Activated T-cell treated with anti-CD3 and anti-CD28 coated beads for 4 hours (primary cell): ENCODE data around the gene KCNQ2.

Source experiments
- DNase-seq: peaks from one replicate; pipeline ENCODE4 v3.0.0-alpha.2; 2020

Gene KCNQ2

DNA sequence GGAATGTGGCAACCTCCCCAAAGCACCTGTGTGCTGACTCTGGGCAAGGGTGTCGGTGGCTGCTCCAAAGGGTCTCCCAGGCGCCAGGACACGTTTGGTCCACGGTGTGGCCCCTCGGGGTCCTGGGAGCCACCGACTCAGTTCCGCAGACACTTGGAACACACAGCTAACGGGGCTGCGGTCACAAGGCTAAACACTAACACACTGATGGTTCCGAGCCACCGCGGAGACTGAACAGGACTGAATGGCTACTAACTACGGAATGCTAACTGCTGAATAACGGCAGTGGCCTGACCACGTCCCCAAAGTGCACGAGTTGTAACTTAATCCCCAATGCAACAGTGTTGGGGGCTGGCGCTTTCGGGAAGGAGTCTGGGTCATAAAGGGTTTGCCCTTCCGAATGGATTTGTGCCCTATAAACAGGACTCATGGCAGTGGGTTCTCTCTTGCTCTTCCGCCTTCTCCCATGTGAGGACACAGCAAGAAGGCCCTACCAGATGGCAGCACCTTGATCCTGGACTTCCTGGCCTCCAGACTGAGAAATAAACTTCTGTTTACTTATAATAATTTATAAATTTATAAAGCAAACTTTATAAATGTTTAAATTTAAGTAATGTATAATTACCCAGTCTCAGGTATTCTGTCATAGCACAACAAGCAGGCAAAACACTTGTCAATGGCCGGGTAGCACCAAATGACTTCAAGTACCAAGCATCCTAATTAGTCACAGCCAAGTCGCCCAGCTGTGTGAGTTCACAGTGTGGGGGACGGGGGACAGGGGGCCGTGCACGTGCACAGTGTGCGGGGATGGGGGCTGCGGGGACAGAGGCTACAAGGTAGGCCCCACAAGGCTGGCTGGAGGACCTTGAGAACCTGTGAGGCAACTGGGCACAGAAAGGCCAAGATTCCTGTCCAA, 28.7 kb upstream of the KCNQ2 start:
- DNase-seq = no peak

DNA sequence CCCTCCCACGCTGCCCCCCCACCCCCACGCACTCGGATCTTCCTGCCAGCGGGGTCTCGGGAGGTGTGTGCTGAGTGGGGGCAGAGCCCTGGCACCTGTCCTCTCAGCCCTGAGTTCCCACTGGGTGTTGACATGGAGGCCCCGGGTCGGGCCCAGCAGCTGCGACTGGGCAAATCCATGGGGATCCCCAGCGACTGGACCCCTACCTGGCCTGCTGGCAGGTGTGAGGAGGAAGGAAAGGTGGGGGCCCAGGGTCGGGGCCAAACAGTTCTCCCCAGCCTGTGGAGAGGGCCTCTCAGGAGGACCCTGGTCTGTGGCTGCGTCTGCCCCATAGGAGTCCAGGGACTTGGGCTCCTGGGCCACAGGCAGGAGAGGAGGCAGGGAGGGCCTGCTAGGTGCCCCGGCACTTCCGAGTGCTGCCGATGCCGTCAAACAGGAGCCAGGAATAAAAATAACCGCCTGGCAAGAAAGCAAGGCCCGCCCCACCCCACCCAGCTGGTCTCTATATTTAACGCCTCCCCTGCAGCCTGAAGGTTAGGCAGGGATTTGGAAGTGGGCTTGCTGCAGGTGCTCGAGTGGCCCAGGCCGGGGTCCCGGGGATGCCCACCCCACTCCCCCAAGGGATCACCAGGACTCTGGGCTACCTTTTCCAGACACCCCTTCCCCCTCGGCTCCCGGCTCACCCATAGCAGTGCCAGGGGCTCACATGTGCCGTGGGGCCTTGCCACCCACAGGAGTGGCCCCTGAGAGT, 27.9 kb upstream of the KCNQ2 start:
- no peak for DNase-seq

DNA sequence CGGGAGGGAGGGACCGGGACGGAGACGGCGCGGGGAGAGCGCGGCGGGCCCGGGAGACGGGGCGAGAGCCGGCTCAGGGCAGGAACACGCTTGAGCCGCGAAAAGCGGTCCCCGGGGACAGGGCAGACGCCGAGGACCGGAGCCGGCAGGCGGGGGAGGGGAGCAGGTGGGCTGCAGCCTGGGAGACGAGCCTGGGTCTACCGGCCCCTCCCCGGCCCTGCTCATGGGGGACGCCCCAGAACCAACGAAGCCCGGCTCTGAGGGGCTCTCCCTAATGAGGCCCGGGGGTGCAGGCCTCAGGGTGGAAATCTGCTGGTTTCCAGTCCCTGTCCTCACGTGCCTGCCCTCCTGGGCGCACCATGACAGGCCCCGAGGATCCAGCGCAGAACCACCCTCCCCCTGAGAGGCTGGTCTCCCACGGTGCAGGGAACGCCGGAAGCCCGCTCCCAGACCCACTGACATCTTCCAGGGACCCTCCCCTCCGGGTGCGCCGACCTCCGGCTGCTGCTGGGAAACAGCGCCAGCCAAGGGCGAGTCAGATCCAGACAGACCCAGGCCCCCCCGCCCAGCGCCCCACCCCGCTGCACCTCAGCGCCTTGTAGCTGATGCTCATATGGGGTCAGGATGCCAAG, 27.0 kb upstream of the KCNQ2 start:
- DNase-seq = no peak

DNA sequence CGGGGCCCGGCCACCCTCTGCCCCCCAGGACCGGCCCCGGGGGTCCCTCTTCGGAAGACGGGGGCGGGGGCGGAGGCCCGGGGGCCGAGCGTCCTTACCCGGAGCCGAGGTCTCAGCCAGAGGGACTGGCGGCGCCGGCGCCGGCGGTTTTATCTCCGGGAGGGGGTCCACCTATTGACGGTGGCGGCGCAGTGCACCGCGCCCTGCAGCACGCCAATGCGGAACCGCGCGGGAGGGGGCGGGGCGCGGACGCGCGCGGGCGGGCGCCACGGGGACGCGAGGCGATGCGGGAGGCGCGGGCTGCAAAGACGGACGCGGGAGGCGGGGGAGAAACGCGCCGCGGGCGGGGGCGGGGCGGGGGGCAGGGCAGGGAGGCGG, 26.5 kb upstream of the KCNQ2 start, which contains the start of gene EEF1A2:
Gene EEF1A2 (minus strand): TSS at position 124 of the 378 bp plus-strand sequence. CDS start 1,320 bp downstream, outside the sequence.
- peak; percentile 19 for DNase-seq

DNA sequence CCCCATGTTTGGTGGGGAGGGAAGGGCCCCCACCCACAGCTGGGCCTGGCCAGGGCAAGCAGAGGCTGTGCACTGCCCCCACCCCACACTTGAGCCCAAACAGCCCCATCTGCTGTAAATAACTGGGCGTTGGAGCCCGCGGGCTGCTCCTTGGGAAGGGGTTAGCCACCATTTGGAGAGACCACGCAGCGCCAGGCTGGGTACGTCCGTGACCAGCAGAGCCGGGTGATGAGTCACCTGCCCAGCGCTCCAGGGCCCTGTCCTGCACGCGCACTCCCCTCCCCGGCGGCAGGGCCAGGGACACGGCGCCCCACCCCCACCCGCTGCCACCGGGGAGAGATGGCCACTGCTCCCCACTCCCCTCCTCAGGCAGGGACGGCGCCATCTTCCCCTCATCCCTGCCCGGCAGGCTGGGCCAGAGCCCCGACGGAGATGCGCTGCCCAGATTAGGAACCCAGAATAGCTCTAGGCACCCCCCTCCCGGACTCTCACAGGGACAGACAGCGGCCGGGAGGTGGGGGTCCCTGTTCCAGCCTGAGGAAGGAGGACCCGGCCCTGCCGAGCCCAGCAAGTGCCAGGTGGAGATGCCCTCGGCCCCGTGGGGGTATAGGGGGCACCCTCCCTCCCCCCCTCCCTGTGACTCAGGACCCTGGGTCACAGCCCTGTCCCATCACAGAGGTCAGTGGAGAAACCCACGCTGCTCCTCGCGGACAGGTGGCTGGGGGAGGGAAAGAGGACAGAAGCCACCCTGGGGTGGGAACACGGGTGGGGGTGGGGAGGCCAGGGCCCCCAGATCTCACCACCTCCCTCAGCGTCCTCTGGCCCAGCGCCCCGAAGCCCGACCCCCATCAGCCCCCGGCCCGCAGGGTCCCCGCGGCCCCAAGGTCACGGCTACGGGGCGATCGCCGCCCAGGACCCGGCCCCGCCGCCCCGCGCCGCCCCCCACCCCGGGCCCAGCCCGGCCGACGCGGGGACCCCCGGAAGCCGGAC, 25.8 kb upstream of the KCNQ2 start:
- DNase-seq = no peak

DNA sequence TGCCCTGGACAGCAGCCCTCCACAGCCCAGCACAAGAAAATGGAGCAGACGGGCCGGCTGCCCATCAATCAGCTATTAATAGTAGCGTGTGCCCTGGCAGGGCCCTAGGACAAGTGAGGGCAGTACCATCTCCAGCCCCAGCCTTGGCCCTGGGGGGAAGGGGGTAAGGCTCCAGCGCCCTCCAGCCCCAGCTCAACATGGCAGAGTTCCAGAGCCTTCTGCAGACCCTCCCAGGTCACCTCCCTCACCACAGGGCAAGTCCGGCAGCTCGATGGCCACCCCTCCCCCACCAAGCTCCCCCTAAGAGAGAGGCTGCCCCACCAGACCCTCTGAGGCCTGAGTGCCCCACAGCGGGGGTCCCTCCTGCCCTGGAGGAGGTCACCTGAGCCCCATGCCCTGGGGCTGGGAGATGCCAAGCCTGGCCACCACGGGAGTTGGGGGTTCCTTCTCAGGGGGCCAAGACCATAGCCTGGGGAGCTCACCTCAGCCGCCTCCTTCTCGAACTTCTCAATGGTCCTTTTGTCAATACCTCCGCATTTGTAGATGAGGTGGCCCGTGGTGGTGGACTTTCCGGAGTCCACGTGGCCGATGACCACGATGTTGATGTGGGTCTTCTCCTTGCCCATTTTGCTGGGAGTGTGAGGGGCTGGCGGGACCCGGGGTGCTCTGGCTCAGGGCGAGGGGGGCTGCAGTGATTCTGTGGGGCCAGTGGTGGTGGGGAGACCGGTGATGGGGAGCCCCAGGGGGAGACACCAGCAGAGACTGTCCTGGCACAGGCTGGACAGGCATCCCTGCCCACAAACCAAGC, 24.9 kb upstream of the KCNQ2 start:
- DNase-seq = no peak

DNA sequence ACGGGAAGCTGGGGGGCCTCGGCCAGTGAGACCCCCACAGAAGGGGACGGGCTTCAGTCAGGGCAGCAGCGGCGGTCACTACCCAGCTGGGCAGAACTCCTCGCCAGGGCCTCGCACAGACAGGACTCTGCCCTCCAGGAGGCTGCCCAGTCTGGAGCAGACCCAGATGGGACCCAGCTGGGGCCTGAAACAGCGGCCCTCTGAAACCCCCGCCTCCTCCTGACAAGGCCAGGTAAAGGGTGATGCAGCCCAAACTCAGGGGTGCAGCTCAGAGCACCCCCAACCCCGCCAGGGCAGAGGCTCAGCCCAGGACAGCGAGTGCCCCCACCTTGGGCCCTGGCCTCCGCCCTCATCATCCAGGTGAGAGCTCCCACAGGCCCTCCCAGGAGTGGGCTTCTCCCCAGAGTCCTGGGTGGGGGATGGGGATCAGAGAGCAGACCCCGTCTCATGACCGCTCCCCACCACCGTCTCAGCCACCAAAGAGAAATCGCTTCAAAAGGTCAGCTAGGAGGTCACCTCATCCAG, 24.2 kb upstream of the KCNQ2 start:
- no peak for DNase-seq

DNA sequence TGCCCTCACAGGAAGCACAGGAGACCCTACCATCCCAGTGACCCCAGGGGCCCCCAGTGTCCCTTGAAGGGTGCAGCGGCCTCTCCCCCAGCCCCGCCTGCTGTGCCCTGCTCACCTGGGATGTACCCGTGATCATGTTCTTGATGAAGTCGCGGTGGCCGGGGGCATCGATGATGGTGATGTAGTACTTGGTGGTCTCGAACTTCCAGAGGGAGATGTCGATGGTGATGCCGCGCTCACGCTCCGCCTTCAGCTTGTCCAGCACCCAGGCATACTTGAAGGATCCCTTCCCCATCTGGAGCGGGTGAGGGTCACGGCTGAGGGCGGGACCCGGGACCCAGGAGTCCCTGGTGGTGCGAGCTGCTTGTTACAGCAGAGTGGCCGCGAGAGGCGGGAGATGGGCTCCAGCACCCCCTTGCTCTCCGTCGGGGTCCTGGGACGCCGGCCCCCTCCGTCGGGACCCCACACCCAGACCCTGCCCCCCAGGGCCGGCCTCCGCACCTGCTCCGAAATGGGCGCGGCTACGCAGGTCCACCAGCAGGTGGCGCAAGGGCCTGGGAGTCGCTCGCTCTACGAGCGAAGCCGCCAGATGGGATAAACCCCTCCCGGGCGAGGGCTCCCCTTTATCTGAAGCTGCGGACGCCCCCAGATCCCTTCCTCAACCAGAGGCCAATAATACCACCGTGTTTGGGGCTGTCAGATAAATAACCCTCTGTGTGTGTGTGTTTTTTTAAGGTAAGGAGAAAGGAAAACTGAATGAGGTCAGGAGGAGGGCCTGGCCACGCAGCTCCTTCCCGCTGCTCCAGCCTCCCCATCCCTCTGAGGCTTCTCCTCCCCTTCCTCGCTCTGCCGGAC, 23.5 kb upstream of the KCNQ2 start:
- peak; percentile 71 for DNase-seq

DNA sequence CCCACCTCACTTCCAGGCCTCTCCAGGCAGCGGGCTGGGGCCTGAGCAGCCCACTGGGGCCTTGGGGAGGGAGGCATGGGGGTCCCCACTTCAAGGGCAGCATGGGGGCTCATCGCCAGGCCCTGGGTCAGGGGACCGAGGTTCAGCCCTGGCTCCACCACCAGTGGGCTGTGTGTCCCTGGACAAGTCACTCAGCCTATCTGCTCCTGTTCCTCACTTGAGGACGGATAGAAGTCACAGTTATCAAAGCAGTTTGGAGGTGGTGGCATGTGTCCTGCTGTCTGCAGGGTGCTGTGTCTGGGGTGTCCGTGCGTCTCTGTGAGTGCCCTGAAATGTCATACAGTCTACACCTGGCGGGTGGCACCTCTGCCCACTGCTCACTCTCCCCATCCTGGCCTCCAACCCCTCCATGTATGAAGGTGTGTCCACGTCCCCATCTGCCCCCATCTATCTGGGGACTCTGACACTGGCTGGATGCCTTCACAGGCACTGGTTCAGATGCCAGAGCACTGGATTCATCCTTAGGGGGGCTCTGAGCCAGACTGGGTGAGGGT, 22.8 kb upstream of the KCNQ2 start:
- no peak for DNase-seq

DNA sequence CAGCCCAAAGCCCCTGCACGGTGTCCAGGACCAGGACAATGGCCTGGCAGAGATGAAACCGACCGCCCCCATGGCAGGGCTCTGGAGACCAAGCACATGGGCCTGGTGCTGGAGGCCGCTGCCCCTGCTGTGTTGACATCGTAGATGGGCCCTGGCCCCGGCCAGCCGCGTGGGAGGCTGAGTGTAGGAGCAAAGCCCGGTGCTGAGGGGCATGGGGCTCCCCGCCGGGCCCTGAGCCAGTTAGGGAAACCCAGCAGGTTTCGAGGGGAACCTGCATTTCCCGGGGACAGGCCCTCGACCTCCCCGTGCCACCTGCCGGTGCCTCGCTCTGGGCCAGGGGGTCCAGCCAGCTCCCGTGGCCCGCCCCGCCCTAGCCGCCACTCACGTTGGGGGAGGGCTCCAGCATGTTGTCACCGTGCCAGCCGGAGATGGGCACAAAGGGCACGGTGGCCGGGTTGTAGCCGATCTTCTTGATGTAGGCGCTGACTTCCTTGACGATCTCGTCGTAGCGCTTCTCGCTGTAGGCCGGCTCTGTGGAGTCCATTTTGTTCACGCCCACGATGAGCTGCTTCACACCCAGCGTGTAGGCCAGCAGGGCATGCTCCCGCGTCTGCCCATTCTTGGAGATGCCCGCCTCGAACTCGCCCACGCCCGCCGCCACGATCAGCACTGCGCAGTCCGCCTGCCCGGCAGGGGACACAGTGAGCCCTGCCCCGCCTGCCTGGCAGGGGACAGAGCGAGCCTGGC, 22.1 kb upstream of the KCNQ2 start:
- DNase-seq = no peak

DNA sequence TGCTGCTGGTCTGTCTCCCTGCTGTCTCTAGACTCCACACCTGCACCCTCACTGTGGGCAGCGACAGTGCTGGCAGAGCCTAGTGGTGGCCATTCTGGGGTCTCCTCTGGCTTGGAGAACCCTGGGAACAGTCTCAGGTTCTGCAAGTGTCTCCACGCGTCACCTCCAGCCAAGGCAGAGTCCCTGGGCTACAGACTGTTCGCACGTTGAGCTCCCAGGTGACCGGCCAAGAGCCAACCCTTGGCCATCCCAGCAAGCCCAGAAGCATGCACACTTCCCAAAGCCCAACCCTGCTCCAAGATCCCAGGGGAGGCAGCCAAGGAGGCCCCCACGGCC, 21.6 kb upstream of the KCNQ2 start:
- DNase-seq = no peak

DNA sequence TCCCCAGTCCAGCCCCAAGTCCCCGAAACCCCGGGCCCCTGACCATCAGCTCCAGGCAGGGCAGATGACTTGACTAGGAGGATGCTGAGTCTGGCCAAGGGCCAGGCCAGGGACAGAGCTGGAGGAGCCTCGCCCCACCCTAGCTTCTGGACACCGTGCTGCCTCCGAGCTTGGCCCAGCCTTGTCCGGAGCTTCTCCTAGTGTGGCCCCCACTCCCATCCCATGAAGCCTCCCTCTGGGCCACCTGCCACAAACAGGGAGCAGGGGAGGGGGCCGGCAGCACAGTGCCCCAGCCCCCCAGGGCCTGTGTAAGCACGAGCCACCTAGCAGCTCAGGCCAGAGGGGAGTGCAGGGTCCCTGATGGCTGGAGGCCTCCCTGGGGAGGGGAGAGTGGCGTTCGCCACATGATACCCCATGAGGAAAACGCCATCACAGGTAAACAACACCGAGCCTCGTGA, 21.1 kb upstream of the KCNQ2 start:
- no peak for DNase-seq

DNA sequence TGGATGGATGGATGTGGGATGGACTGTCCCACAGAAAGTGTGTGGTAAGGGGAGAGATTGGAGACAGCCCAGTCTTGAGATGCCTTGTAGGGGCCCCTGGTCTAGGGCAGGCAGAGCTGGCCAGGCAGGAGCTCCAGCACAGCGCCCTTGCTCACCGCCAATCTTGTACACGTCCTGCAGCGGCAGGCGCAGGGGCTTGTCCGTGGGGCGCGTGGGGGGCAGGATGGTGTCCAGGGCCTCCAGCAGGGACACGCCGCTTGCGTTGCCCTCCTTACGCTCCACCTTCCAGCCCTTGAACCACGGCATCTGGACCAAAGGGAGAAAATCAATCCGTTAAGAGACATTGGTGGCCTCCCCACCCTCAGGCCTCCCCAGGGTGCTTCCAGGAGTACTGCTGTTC, 20.5 kb upstream of the KCNQ2 start:
- no peak for DNase-seq

DNA sequence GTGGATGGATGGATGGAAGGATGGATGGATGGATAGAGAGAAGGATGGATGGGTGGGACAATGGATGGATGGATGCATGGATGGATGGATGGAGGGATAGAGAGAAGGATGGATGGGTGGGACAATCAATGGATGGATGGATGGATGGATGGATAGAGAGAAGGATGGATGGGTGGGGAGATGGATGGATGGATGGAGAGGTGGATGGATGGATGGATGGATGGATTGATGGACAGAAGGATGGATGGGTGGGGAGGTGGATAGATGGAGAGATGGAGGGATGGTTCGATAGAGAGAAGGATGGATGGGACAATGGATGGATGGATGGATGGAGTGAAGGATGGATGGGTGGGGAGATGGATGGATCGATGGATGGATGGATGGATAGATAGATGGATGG, 20.1 kb upstream of the KCNQ2 start:
- DNase-seq = no peak

DNA sequence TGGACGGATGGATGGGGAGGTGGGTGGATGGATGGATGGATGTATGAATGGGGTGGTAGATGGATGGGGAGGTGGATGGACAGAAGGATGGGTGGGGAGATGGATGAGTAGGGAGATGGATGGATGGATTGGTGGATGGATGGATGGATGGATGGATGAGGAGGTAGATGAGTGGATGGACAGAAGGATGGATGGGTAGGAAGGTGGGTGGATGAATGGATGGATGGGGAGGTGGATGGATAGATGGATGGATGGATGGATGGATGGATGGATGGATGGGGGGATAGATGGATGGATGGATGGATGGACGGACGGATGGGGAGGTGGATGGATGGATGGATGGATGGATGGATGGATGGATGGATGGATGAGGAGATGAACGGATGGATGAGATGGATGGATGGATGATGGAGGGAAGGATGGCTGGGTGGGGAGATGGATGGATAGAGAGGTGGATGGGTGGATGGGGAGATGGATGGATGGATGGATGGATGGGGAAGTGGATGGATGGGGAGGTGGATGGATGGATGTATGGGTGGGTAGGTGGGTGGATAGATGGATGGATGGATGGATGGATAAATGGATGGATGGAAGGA, 19.3 kb upstream of the KCNQ2 start:
- no peak for DNase-seq

DNA sequence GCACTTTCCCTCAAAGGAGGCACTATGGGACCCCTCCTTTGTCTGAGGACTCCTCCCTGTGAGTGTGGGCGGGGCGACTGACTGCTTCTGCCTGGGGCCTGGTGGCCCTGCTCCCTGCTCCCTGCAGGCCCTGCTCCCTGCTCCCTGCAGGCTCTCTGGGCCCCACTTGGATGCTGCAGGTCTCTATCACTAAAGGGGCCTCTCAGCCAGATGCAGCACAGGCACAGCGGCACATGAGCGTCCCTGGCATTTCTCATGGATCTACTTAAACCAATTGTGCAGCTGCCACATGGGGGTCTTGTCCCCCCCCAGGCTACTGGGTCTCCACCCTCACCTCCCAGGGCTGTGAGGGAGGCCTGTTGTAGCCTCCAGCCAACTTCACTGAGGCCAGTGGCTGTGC, 18.6 kb upstream of the KCNQ2 start:
- DNase-seq = no peak

DNA sequence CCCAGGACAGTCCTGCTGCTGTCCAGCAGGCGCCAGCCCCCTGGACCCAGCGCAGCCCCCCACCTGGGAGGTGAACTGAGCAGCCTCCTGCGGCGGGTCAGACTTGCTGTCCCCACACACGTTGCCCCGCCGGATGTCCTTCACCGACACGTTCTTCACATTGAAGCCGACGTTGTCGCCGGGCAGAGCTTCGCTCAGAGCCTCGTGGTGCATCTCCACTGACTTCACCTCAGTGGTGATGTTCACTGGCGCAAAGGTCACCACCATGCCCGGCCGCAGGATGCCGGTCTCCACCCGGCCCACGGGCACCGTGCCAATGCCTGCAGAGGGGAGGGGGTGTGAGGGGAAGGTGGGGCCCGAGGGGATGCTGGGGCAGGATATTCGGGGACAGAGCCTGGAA, 18.0 kb upstream of the KCNQ2 start:
- DNase-seq = no peak

DNA sequence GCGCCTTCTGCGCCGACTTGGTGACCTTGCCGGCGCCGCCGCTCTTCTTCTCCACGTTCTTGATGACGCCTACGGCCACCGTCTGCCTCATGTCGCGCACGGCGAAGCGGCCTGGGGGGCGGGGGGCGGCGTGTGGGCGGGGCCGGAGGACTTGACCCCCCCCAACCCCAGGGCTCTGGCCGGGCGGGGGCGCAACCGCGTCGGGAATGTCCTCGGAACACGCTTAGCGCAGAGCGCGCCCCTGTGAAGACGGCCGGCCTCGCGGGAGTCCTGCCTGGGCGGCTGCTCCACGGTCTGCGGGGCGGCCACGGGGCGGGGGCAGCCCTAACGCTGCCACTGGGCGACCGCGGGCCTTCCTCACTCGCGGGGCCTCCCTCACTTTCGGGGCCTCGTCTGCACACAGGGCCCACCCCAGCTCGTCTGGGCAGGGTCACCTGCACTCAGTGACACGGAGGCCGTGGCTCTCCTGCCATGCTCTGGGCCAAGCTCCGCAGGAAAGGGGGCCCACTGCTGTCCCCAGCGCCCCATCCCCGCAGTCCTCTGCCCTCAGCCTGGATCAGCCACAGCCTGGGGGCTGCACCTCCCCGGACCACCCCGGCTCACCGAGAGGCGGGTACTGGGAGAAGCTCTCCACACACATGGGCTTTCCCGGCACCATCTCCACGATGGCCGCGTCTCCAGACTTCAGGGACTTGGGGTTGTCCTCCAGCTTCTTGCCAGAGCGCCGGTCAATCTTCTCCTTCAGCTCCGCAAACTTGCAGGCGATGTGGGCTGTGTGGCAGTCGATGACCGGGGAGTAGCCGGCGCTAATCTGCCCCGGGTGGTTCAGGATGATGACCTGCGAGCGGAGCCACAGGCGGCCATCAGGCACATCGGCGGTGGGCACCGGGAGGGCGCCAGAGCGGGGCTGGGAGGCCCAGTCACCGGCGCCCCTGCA, 16.1 kb upstream of the KCNQ2 start:
- no peak for DNase-seq
